HCT116 (cell line): ENCODE data around the gene MAP4K1. TPM values are rescaled to one million over a fixed set of nuclear protein-coding genes. Genes with fewer than 3 reads are reported as not detected.

Experiments used
- ATAC-seq: fragments of 200-7000 bp; cut with Tn5 transposase; 2 replicates; pipeline ENCODE4 v1.9.1; 2020; ENCODE audit warnings: mild to moderate bottlenecking, moderate library complexity
- BruUV-seq: library from RNA; stranded (reverse); fragments of 400-500 nt; replicated peaks from 2 replicates; lab custom pipeline; 2021; lab: Mats Ljungman, UMichigan
- CTCF ChIA-PET: fragments of 300-600 bp; sonication (Branson Sonifier 250); formaldehyde crosslinking; loops from one replicate; lab custom pipeline; 2021; ENCODE audit warnings: antibody characterized with exemption; lab: Charles Lee
- POLR2A ChIA-PET: fragments of 300-600, 350-600 bp; sonication (Branson Sonifier 250); formaldehyde crosslinking; loops from one replicate; lab custom pipeline; 2021; ENCODE audit warnings: antibody characterized with exemption; lab: Charles Lee
- RAD21 ChIA-PET, 2 experiments: fragments of 300-600 bp; sonication (Branson Sonifier 250); formaldehyde crosslinking; loops; one replicate each; lab custom pipeline; 2023; ENCODE audit warnings: low total read pairs in 2 of 2; ENCODE audit not compliant: uncharacterized antibody in 2 of 2, unreplicated experiment in 2 of 2, low non-redundant PET in 1 of 2; lab: Charles Lee
- DNase-seq: peaks from one replicate; pipeline ENCODE4 v3.0.0-alpha.2; 2010; ENCODE audit warnings: low read depth, low spot score
- H2AFZ ChIP-seq: fragments of 200-600 bp; shearing (Covaris generic), sonication (generic); 2 replicates; pipeline ENCODE4 v1.6.1; 2017; ENCODE audit warnings: low read depth, mixed run types, mixed read lengths, antibody characterized with exemption, low read length; ENCODE audit not compliant: poor library complexity, severe bottlenecking
- H3K27ac ChIP-seq: 2 replicates; pipeline ENCODE4 v1.5.1; 2012; ENCODE audit warnings: low read depth, low read length
- H3K27me3 ChIP-seq: fragments of 200-600 bp; sonication (generic); 2 replicates; pipeline ENCODE4 v1.6.1; 2016; ENCODE audit warnings: mixed run types, low read length, mixed read lengths; ENCODE audit not compliant: insufficient read depth
- H3K36me3 ChIP-seq, 2 experiments: fragments of 200-500 bp in 1 of 2; fragments of 200-600 bp in 1 of 2; sonication (Bioruptor generic) in 1 of 2; sonication (generic) in 1 of 2; 2 replicates each; pipeline versions ENCODE4 v1.5.1 to v1.6.1; 2014 to 2016; ENCODE audit warnings: low read length in 2 of 2, inconsistent platforms in 1 of 2, mixed read lengths in 1 of 2, mixed run types in 1 of 2; ENCODE audit not compliant: insufficient read depth in 2 of 2, control insufficient read depth in 1 of 2
- H3K4me1 ChIP-seq, 2 experiments: fragments of 200-600 bp in 1 of 2; sonication (generic) in 1 of 2; 2 replicates each; pipeline versions ENCODE4 v1.5.1 to v1.6.1; 2012 to 2017; ENCODE audit warnings: low read length in 2 of 2, inconsistent platforms in 1 of 2, mild to moderate bottlenecking in 1 of 2, mixed read lengths in 1 of 2, mixed run types in 1 of 2, moderate library complexity in 1 of 2; ENCODE audit not compliant: insufficient read depth in 2 of 2, control insufficient read depth in 1 of 2
- H3K4me2 ChIP-seq: fragments of 200-600 bp; sonication (generic); 2 replicates; pipeline ENCODE4 v1.6.1; 2017; ENCODE audit warnings: mixed run types, low read length, mixed read lengths
- H3K4me3 ChIP-seq, 2 experiments: fragments of 200-600 bp in 1 of 2; sonication (generic) in 1 of 2; replicated peaks in 1 of 2; 2 replicates each; pipeline ENCODE4 v1.5.1; 2011 to 2016; ENCODE audit warnings: low read length in 2 of 2, control low read depth in 1 of 2, low read depth in 1 of 2, mild to moderate bottlenecking in 1 of 2, mixed read lengths in 1 of 2, mixed run types in 1 of 2
- H3K79me2 ChIP-seq: fragments of 200-600 bp; sonication (generic); 2 replicates; pipeline ENCODE4 v1.6.1; 2017; ENCODE audit warnings: mild to moderate bottlenecking, mixed run types, low read length, moderate library complexity, mixed read lengths; ENCODE audit not compliant: insufficient read depth
- H3K9ac ChIP-seq: fragments of 200-600 bp; sonication (generic); 2 replicates; pipeline ENCODE4 v1.6.1; 2016; ENCODE audit warnings: low read length, mixed read lengths
- H3K9me2 ChIP-seq: fragments of 200-600 bp; sonication (generic), shearing (Covaris generic); 2 replicates; pipeline ENCODE4 v1.6.1; 2017; ENCODE audit warnings: mixed run types, mild to moderate bottlenecking, moderate library complexity; ENCODE audit not compliant: insufficient read depth
- H3K9me3 ChIP-seq, 2 experiments: fragments of 200-500 bp in 1 of 2; fragments of 200-600 bp in 1 of 2; sonication (Bioruptor generic) in 1 of 2; sonication (generic) in 1 of 2; 2 replicates each; pipeline ENCODE4 v1.6.1; 2014 to 2017; ENCODE audit warnings: low read length in 2 of 2, mixed read lengths in 2 of 2, inconsistent platforms in 1 of 2, low read depth in 1 of 2, mild to moderate bottlenecking in 1 of 2, mixed run types in 1 of 2, moderate library complexity in 1 of 2; ENCODE audit not compliant: control insufficient read depth in 1 of 2, insufficient read depth in 1 of 2
- H4K20me1 ChIP-seq: fragments of 200-600 bp; sonication (generic), shearing (Covaris generic); 2 replicates; pipeline ENCODE4 v1.6.1; 2017; ENCODE audit warnings: mixed run types, mild to moderate bottlenecking, moderate library complexity; ENCODE audit not compliant: insufficient read depth
- CBX3 ChIP-seq: IDR thresholded peaks from 2 replicates; pipeline ENCODE4 v1.6.1; 2012; ENCODE audit warnings: low read depth
- CEBPB ChIP-seq: IDR thresholded peaks from 2 replicates; pipeline ENCODE4 v1.6.1; 2012; ENCODE audit warnings: low read depth
- EZH2 ChIP-seq: fragments of 200-600 bp; sonication (generic); IDR thresholded peaks from 2 replicates; pipeline ENCODE4 v1.6.1; 2017; ENCODE audit warnings: antibody characterized with exemption, mixed run types
- EZH2phosphoT487 ChIP-seq: fragments of 200-600 bp; IDR thresholded peaks from 2 replicates; pipeline ENCODE4 v1.6.1; 2018; ENCODE audit warnings: antibody characterized with exemption, borderline replicate concordance
- FOSL1 ChIP-seq: IDR thresholded peaks from 2 replicates; pipeline ENCODE4 v1.6.1; 2012; ENCODE audit warnings: low read depth
- POLR2A ChIP-seq: IDR thresholded peaks from 2 replicates; pipeline ENCODE4 v1.7.0; 2011; ENCODE audit warnings: borderline replicate concordance; ENCODE audit not compliant: insufficient read depth, insufficient read length; ENCODE audit errors: extremely low read depth
- SIN3A ChIP-seq: IDR thresholded peaks from 2 replicates; pipeline ENCODE4 v1.6.1; 2012; ENCODE audit warnings: low read depth
- TCF7L2 ChIP-seq: IDR thresholded peaks from 2 replicates; pipeline ENCODE4 v1.7.0; 2011; ENCODE audit warnings: borderline replicate concordance, inconsistent platforms; ENCODE audit not compliant: insufficient read depth, insufficient read length; ENCODE audit errors: extremely low read depth
- YY1 ChIP-seq: IDR thresholded peaks from 2 replicates; pipeline ENCODE4 v1.6.1; 2011; ENCODE audit warnings: low read length, low read depth, moderate library complexity, mild to moderate bottlenecking; ENCODE audit not compliant: insufficient replicate concordance; ENCODE audit errors: extremely low read depth
- ZFX ChIP-seq: fragments of 450-650 bp; IDR thresholded peaks from 2 replicates; pipeline ENCODE4 v1.6.1; 2017
- ZNF274 ChIP-seq: fragments of 200-500 bp; sonication (Bioruptor generic); IDR thresholded peaks from 2 replicates; pipeline ENCODE4 v1.6.1; 2014; ENCODE audit warnings: mild to moderate bottlenecking, low read depth, low read length, inconsistent platforms
- intact Hi-C: fragments of 100-400 bp; cut with micrococcal nuclease; formaldehyde crosslinking; loops from 2 replicates; pipeline ENCODE4 v1.10.0; 2022
- total RNA-seq: library from RNA; stranded (reverse); gene quantifications from one replicate; pipeline ENCODE4 v1.2.1, GENCODE V29; 2021; ENCODE audit not compliant: unreplicated experiment
- TF ChIP-seq, protein P1 (sequence below): IDR thresholded peaks from 2 replicates; pipeline ENCODE4 v1.6.1; 2012
- TF ChIP-seq, protein P2 (sequence below), 3 experiments: fragments of 200-600 bp in 1 of 3; sonication (generic) in 1 of 3; IDR thresholded peaks in 2 of 3; conservative IDR thresholded peaks in 1 of 3; 2 replicates each; pipeline ENCODE4 v1.5.1; 2012 to 2017; ENCODE audit warnings: low read depth in 2 of 3, low read length in 2 of 3, antibody characterized with exemption in 1 of 3, borderline replicate concordance in 1 of 3, control low read depth in 1 of 3, mild to moderate bottlenecking in 1 of 3, mixed read lengths in 1 of 3, mixed run types in 1 of 3, moderate library complexity in 1 of 3; ENCODE audit not compliant: insufficient read depth in 1 of 3
- TF ChIP-seq, protein P3 (sequence below): IDR thresholded peaks from 2 replicates; pipeline ENCODE4 v1.6.1; 2011; ENCODE audit warnings: mild to moderate bottlenecking, low read length, moderate library complexity; ENCODE audit not compliant: insufficient replicate concordance; ENCODE audit errors: extremely low read depth
- TF ChIP-seq, protein P4 (sequence below): IDR thresholded peaks from 2 replicates; pipeline ENCODE4 v1.6.1; 2012; ENCODE audit warnings: low read depth

The MAP4K1 gene
- total RNA-seq, 1 experiment from 2014 or later = 9.1 TPM

DNA sequence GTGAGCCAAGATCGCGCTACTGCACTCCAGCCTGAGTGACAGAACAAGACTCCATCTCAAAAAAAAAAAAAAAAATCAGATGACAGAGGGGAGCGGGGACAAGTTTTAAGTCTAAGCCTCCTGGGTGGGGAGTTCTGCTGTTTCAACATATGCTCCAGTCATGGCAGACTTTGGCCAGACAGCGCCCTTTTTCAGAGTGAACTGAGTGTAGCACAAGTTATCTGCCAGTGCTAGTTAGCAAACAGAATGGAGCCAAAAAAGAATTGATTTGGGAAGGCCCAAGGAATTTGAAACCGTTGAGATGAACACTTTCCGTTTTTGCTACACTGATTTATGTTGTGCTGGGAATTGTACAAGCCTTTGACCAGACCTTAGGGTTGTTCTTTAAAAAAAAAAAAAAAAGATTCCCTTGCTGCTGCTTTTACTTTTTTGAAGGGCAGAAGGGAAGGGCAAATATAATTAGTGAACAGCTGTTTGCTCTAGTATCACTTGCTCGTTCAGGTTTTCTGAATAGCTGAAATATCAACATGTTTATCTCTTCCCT lies 35.3 kb upstream of the MAP4K1 start (continued):
- no peak for TF ChIP-seq CEBPB
- TF ChIP-seq, protein P1, sequence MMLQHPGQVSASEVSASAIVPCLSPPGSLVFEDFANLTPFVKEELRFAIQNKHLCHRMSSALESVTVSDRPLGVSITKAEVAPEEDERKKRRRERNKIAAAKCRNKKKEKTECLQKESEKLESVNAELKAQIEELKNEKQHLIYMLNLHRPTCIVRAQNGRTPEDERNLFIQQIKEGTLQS = no peak
- TF ChIP-seq POLR2A = no peak
- no peak for TF ChIP-seq EZH2
- no peak for TF ChIP-seq TCF7L2
- no peak for TF ChIP-seq YY1

DNA sequence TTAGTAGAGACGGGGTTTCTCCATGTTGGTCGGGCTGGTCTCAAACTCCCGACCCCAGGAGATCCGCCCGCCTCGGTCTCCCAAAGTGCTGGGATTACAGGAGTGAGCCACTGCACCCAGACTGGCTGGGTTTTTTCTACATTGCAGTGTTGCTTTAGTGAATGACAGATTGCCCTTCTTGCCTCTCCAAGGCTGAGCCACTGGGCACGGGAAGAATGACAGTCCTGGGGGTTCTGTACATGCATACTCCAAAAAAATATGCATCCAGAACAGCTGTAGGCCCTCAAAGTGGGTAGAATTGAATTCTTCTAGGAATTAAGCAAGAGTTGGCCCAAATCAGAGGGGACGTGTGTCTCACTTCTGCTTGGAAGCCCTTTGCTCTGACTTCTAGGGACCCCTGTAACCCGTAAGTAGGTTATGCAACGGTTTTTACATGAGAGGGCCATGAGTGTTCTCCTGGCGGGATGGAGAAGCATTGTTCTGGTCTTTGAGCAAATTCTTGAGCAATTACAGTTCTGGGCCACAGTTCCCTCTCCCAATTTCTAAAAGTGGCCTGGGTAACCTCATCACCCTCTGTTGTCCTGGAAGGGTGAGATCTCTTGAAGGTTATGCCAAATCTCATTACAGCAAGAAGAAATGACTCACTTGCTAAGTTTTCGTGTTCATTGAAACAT lies 33.3 kb upstream of the MAP4K1 start:
- Histone ChIP-seq H3K9ac (peak overlapping the region; percentile 100), H3K9me3 (no peaks in the 10 kb centered on the region), H4K20me1 (peaks cover 9% of the 10 kb centered on the region; the same call in 1 of the 2 replicates), H3K79me2 (peaks cover 86% of the 10 kb centered on the region), H3K27me3 (no peaks in the 10 kb centered on the region), H2AFZ (no peak overlapping the region), H3K36me3 (peaks cover 0 to 10% of the 10 kb centered on the region in 2 experiments; a peak in 1 of 4 replicates), H3K9me2 (no peaks in the 10 kb centered on the region), H3K4me3 (peak overlapping the region; percentile 41 to 100), H3K4me2 (peak overlapping the region; percentile 84), H3K27ac (peak overlapping the region; percentile 72), H3K4me1 (peaks cover 66 to 78% of the 10 kb centered on the region in 2 experiments)
- no TSS peak for BruUV-seq
- intact Hi-C loops = no loop called here
- ChIA-PET CTCF (no interaction called here), POLR2A (no interaction called here), RAD21 (no interaction called here)
- DNase-seq (no peak), ATAC-seq (no peak; the same call in 1 of the 2 replicates)
- TF ChIP-seq ZFX (no peak), FOSL1 (no peak; the same call in 1 of the 2 replicates), CBX3 (no peak), YY1 (no peak), ZNF274 (no peak), EZH2phosphoT487 (no peak), SIN3A (no peak), EZH2 (no peak)
- TF ChIP-seq, protein P2, sequence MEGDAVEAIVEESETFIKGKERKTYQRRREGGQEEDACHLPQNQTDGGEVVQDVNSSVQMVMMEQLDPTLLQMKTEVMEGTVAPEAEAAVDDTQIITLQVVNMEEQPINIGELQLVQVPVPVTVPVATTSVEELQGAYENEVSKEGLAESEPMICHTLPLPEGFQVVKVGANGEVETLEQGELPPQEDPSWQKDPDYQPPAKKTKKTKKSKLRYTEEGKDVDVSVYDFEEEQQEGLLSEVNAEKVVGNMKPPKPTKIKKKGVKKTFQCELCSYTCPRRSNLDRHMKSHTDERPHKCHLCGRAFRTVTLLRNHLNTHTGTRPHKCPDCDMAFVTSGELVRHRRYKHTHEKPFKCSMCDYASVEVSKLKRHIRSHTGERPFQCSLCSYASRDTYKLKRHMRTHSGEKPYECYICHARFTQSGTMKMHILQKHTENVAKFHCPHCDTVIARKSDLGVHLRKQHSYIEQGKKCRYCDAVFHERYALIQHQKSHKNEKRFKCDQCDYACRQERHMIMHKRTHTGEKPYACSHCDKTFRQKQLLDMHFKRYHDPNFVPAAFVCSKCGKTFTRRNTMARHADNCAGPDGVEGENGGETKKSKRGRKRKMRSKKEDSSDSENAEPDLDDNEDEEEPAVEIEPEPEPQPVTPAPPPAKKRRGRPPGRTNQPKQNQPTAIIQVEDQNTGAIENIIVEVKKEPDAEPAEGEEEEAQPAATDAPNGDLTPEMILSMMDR (IDR thresholded peaks at IDR 0.05 in 2 of 3, conservative IDR thresholded peaks at IDR 0.05 in 1 of 3; ENCODE audit: borderline replicate concordance in 1 of 3, insufficient read depth in 1 of 3, low read depth in 2 of 3, low read length in 2 of 3) = no peak
- TF ChIP-seq, protein P3, sequence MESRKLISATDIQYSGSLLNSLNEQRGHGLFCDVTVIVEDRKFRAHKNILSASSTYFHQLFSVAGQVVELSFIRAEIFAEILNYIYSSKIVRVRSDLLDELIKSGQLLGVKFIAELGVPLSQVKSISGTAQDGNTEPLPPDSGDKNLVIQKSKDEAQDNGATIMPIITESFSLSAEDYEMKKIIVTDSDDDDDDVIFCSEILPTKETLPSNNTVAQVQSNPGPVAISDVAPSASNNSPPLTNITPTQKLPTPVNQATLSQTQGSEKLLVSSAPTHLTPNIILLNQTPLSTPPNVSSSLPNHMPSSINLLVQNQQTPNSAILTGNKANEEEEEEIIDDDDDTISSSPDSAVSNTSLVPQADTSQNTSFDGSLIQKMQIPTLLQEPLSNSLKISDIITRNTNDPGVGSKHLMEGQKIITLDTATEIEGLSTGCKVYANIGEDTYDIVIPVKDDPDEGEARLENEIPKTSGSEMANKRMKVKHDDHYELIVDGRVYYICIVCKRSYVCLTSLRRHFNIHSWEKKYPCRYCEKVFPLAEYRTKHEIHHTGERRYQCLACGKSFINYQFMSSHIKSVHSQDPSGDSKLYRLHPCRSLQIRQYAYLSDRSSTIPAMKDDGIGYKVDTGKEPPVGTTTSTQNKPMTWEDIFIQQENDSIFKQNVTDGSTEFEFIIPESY = no peak
- TF ChIP-seq, protein P4, sequence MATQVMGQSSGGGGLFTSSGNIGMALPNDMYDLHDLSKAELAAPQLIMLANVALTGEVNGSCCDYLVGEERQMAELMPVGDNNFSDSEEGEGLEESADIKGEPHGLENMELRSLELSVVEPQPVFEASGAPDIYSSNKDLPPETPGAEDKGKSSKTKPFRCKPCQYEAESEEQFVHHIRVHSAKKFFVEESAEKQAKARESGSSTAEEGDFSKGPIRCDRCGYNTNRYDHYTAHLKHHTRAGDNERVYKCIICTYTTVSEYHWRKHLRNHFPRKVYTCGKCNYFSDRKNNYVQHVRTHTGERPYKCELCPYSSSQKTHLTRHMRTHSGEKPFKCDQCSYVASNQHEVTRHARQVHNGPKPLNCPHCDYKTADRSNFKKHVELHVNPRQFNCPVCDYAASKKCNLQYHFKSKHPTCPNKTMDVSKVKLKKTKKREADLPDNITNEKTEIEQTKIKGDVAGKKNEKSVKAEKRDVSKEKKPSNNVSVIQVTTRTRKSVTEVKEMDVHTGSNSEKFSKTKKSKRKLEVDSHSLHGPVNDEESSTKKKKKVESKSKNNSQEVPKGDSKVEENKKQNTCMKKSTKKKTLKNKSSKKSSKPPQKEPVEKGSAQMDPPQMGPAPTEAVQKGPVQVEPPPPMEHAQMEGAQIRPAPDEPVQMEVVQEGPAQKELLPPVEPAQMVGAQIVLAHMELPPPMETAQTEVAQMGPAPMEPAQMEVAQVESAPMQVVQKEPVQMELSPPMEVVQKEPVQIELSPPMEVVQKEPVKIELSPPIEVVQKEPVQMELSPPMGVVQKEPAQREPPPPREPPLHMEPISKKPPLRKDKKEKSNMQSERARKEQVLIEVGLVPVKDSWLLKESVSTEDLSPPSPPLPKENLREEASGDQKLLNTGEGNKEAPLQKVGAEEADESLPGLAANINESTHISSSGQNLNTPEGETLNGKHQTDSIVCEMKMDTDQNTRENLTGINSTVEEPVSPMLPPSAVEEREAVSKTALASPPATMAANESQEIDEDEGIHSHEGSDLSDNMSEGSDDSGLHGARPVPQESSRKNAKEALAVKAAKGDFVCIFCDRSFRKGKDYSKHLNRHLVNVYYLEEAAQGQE = no peak
- TF ChIP-seq, protein P1 = no peak
